NOMO-1 treated with dmso at 0.1 percent for 144 hours (cell line): ENCODE data around the gene XXYLT1.
"Not testable (repeated sequence)": the region's sequence is repeated elsewhere in the genome, so short reads cannot be mapped to it uniquely, and the experiment has no call there.

Experiments
- DNase-seq: peaks from one replicate; lab custom pipeline; 2025; ENCODE audit not compliant: unreplicated experiment; lab: John Stamatoyannopoulos, UW

The XXYLT1 gene

GRCh38 chr3:195228886-195229285 lies 42.1 kb downstream of the XXYLT1 start:
- DNase-seq = not testable (repeated sequence)

DNA sequence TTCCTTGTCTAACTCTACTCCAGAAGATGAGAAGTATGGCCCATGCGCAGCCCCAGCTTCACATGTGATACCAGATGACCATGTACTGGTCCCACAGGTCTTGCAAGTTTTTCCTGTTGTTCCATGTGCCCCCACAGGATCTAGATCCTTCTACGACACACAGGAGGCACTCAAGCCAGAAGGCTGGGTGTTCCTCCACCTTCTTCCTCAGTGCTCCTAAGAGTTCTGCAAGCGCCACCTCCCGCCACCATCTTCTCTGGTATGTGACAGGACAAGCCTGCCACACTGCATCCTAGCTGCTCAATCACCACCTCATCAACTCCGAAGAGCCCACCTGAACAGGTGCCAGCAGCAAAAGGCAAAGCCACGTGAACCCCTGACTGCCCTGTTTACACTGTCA lies 43.1 kb downstream of the XXYLT1 start:
- no peak for DNase-seq

DNA sequence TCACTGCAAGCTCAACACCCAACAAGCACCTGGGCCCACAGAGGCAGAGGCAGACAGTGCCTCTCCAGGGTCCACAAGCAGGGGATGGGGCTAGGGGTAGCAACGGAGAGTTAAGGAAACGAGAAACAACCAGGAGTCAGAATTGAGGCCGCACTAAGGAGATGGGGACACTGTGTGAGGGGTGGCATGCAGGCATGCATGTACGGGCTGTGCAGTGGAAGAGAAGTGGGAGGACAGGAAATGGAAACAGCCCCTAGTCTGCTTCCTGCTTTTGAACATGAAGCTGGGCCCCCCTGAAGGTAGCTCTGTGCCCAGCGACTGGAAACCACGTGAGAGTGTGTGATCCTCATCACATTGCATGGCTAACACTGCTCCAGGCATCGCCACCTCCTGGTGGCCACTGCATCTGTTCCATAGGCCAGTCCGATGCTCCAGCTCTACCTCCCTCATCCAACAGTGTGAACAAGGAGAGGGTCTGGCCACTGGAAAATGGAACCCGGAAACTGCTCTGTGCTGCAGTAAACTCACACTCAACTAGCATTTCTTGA lies 44.0 kb downstream of the XXYLT1 start:
- no peak for DNase-seq

GRCh38 chr3:195226445-195226844 lies 44.5 kb downstream of the XXYLT1 start:
- DNase-seq = no peak

- DNase-seq = no peak
Observed at GRCh38 chr3:195224980-195225580, 45.9 kb downstream of the XXYLT1 start.

DNA sequence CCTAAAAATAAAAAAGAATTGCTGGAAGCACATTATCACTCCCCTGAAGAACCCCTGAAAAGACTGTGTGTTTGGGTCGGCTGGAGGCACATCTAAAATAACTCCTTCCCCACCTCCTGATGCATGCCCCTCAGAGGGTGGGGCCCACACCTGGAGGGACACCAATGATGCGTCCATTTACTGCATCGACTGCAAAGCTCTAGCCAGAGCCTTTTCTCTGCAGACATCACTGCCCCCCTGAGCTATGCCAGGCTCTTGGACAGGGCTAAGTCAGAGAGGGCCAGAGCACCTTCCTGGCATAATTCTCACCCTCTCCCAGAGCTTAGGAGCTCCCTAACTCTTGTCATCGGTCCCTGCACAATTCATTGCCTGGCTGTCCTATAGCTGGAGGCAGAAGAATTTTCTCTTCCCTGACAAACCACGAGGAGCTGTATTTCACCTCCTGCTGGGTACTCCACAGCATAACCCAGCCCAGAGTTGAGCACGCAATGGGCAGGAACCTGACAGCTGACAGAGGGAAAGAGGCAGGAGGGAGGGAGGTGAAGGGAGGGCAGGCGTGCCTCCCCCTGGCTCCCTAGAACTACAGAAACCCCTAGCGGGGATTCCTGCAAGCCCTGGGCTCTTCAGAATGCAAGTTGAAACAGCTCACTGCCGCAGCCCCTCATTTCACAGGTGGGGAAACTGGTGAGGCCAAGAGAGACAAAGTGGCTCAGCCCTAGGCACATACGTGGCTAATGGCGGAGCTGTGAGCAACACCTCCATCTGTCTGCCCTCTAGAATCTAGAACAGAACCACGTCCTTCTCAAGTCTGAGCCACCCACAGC lies 46.6 kb downstream of the XXYLT1 start:
- DNase-seq = no peak

DNA sequence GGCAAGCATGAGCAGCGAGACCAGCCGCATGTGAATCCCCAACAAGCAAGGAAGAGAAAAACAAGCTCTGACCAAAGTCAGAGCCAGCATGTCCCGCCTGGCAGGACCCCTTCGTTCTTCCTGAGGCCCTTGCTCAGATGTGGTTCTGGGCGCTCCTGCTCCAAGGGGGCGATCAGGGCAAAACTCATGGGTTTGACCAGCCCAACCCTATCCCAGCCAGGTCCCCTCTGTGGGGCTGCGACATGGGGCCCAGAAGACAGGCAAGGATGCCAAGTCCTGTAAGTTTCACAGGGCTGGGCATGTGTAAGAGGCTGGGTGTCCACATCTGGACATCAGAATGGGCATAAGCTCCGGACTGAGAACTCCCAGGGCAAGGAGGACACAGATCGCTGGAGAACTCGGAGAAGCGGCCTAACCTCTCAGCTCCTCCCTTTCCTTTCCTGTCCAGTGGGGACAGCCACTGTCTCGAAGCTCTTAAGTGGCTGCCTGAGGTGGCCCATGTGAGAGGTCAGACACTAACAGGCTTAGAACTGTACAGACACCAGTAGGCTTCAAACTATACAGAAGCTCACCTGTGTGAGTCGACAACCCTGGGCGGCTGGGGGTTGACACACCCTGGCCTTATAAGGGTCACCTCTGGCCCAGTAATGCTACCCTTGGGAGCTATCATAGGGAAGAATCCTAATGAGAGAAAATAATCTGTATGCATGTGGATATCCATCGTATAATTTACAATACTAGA lies 48.9 kb downstream of the XXYLT1 start:
- DNase-seq = no peak

DNA sequence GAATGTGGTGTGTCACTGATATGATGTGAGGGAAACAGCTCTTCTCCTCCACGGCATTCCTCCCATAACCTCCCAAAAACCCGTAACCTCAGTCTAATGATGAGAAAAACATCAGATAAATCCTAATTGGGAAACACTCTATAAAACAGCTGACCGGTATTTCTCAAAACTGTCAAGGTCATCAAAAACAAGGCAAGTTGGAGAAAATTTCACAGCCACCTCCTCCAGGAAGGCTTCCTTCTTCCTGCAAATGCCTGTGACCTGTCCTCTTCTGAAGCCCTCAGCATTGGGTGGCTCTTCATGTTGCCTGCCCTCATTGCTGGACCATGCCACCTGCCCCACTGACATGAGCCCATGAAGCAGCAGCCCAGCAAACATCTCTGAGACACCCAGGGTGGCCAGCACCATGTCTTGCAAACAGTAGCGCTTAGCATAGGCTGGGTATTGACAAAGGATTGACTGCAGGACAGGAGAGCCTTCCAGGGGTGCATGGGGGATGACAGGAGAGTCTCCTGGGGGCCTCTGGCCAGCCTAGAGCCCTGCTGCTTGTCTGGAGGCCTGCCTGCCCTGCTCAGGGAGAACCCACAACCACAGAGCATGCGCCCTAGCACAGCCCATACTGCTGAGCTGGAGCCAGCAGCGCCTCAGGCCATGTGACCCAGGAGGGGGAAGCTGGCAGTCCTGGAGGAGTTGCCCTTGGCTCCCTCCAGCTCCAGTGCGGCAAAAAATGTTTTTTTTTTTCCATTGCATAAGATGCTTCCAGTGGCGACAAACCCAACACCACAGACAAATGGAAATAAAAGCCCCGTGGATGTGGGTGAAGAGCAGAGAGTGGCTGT lies 49.7 kb downstream of the XXYLT1 start:
- DNase-seq = no peak

DNA sequence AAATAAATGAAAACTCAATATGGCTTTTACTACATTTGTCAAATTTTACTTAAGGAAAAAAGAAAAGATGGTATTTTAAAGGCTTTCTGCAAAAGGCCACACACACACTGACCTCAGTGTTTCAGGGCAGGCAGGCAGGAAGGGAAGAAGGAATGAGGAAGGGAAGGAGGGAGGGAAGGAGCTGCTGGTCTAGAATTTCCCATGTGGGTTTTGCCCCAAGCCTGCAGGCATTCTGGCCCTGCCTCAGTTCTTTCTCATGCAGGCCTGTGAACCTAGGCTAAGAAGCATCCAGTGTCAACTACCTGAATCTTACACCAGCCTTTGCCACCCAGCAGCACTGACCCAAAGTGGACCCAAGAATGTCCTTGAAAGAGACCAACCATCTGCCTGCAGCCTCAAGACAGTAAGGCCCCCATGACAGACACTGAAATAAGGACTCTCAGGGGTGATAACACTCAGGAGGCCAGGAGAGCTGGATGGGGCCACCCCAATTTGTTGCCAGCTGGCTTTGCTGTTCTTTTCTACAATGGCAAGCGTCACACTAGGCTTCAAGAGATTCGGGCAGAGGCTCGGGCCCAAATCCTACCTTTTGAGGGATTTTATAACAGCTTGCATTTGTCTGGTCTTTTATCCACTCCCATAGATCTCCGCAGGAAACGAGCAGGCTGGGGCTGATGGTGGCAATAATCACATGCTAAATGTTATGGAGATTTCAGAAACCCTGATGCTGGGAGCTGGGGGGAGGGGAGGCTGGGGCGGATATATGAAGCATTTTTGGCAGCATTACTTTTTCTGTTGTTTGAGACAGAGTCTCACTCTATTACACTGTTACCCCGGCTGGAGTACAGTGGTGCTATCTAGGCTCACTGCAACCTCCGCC lies 51.4 kb downstream of the XXYLT1 start:
- DNase-seq = no peak

DNA sequence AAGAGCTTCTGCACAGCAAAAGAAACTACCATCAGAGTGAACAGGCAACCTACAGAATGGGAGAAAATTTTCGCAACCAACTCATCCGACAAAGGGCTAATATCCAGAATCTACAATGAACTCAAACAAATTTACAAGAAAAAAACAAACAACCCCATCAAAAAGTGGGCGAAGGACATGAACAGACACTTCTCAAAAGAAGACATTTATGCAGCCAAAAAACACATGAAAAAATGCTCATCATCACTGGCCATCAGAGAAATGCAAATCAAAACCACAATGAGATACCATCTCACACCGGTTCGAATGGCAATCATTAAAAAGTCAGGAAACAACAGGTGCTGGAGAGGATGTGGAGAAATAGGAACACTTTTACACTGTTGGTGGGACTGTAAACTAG lies 52.6 kb downstream of the XXYLT1 start:
- DNase-seq = not testable (repeated sequence)

DNA sequence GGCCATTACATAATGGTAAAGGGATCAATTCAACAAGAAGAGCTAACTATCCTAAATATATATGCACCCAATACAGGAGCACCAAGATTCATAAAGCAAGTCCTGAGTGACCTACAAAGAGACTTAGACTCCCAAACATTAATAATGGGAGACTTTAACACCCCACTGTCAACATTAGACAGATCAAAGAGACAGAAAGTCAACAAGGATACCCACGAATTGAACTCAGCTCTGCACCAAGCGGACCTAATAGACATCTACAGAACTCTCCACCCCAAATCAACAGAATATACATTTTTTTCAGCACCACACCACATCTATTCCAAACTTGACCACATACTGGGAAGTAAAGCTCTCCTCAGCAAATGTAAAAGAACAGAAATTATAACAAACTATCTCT lies 55.4 kb downstream of the XXYLT1 start:
- not testable (repeated sequence) for DNase-seq

DNA sequence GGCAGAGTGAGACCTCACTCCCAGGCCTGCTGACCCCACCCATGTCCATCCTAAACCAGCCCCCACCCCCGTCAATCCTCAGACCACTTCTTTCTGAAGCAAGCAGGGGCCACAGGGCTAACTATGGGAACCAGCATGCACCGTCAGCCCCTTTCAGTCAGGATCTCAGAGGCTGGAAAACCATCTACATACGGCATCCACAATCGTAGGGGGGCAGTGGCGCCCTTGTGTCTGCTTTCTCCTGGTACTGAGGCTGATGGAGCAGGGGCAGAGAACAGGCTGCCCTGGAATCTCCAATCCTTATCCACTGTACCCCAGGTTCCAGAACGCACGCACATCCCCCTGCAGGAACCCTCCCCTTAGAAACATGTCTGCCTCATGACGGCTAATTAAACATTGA lies 56.6 kb downstream of the XXYLT1 start:
- DNase-seq = no peak

- DNase-seq = no peak
Observed at GRCh38 chr3:195213639-195214315, 57.2 kb downstream of the XXYLT1 start.

- no peak for DNase-seq
Observed at GRCh38 chr3:195212749-195213375, 58.1 kb downstream of the XXYLT1 start.

DNA sequence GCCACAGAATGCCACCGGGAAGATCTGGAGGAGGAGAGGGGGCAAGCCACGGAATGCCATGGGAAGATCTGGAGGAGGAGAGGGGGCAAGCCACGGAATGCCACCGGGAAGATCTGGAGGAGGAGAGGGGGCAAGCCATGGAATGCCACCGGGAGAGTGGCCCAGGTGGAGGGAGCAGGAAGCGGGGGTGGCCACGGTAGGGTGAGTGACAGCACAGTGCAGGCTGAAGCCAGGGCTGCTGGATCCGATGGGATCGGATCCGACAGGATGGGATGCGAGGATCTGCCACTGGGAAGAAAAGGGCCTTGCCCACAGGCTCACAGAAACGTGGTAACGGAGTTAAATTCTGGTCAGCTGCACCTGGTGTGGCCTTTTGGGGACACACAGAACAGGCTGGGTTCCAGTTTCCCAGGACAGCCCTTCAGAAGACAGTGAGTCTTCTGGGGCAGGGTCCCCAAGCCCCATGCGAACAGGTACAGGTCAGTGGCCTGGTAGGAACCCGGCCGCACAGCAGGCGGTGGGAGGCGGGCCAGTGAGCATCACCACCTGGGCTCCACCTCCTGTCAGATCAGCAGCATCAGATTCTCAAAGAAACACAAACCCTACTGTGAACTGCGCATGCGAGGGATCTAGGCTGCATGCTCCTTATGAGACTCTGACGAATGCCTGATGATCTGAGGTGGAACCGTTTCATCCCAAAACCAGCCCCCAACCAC lies 58.8 kb downstream of the XXYLT1 start:
- DNase-seq = no peak

- DNase-seq = no peak
Observed at GRCh38 chr3:195210266-195210973, 60.5 kb downstream of the XXYLT1 start.

- no peak for DNase-seq
Observed at GRCh38 chr3:195209847-195210265, 61.1 kb downstream of the XXYLT1 start.
